ENCODE data around the gene OSBPL6. TPM values are rescaled to one million over a fixed set of nuclear protein-coding genes. Genes with fewer than 3 reads are reported as not detected.

Gene OSBPL6
- total and polyA plus RNA-seq, 11 donors, result 1.2 to 9.6 (median 4.2) TPM

DNA sequence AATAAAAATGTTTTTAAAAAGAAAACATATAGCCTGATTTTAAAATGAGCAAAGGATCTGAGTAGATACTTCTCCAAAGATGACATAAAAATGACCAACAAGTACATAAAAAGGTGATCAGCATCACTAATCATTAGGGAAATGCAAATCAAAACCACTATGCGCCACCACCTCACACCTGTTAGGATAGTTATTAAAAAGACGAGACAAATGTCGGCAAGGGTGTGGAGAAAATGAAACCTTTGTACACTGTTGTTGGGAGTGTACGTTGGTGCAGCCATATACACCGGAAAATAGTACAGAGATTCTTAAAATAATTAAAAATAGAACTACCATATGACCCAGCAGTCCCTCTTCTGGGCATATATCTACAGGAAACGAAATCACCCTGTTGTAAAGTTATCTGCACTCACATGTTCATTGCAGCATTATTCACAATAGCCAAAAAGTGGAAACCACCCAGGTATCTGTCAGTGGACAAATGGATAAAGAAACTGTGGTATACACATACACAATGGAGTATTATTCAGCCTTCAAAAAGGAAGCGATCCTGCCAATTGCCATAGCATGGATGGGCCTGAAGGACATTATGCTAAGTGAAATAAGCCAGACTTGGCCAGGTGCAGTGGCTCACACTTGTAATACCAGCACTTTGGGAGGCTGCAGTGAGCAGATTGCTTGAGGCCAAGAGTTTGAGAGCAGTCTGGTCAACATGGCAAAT lies 165.0 kb downstream of the OSBPL6 start:
- no peak for ATAC-seq
- intact Hi-C loops (cut with DNase I), result no loop called here

GRCh38 chr2:178361588-178361987 lies 167.3 kb downstream of the OSBPL6 start:
- Histone ChIP-seq H3K4me3 (no peak overlapping the region), H3K36me3 (peaks cover 0 to 13% (median 0%) of the 10 kb centered on the region in 9 donors), H3K9me3 (peaks cover 0 to 32% (median 5%) of the 10 kb centered on the region in 12 donors), H3K27ac (no peak overlapping the region), H3K27me3 (no peaks in the 10 kb centered on the region), H3K4me1 (no peaks in the 10 kb centered on the region)
- WGBS, 4 donors, result 94 to 99% (median 95%) methylated on average over 4 of the region's 4 CpGs
- ATAC-seq (no peak), DNase-seq (no peak)
- intact Hi-C loops (cut with DNase I), result no loop called here
- TF ChIP-seq CTCF (IDR thresholded peaks at IDR 0.05) (no peak), POLR2A (IDR thresholded peaks at IDR 0.05) (no peak)

More for the DNA sequence above, 165.0 kb downstream of the OSBPL6 start:
- WGBS, 4 donors, result 80 to 93% (median 85%) methylated on average over 7 of the region's 7 CpGs
- DNase-seq, result no peak
- H3K36me3 ChIP-seq, result peaks cover 0 to 13% (median 0%) of the 10 kb centered on the region in 9 donors
- H3K9me3 ChIP-seq, result peaks cover 0 to 35% (median 6%) of the 10 kb centered on the region in 12 donors
- no peaks in the 10 kb centered on the region for H3K27me3 ChIP-seq
- H3K4me1 ChIP-seq, result no peaks in the 10 kb centered on the region
- H3K4me3 ChIP-seq, result no peak overlapping the region
- H3K27ac ChIP-seq, result no peak overlapping the region
- TF ChIP-seq CTCF (IDR thresholded peaks at IDR 0.05) (no peak), POLR2A (IDR thresholded peaks at IDR 0.05) (no peak)

GRCh38 chr2:178363252-178363651 lies 168.9 kb downstream of the OSBPL6 start:
- intact Hi-C loops (cut with DNase I), result no loop called here
- WGBS, 4 donors, result 82 to 89% (median 86%) methylated on average over 7 of the region's 7 CpGs
- no peak for DNase-seq
- ATAC-seq, result peak in 1 of 4 donors; percentile 28
- Histone ChIP-seq H3K9me3 (peaks cover 0 to 15% (median 1%) of the 10 kb centered on the region in 12 donors), H3K27ac (no peak overlapping the region), H3K4me3 (no peak overlapping the region), H3K36me3 (peaks cover 0 to 13% (median 0%) of the 10 kb centered on the region in 9 donors), H3K4me1 (no peaks in the 10 kb centered on the region), H3K27me3 (no peaks in the 10 kb centered on the region)
- TF ChIP-seq POLR2A (IDR thresholded peaks at IDR 0.05) (no peak), CTCF (IDR thresholded peaks at IDR 0.05) (no peak)

DNA sequence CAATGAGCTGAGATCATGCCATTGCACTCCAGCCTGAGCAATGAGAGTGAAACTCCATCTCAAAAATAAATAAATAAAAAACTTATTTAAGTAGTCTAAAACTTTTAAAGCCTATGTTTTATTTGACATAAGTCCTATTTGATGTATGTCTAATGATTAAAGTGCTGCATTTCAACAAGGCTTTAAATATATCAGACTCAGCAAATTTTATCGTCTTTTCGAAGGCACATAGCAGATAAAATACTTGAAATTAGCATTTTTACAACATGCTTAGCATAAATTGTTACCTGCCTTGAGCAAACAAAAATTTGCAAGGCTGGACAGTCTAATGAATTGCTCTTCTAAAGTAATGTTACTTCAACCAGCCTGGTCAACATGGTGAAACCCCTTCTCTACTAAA lies 170.8 kb downstream of the OSBPL6 start:
- WGBS, 4 donors, result 84 to 87% (median 85%) methylated on average over 2 of the region's 2 CpGs
- Histone ChIP-seq H3K36me3 (peaks cover 0 to 13% (median 0%) of the 10 kb centered on the region in 9 donors), H3K27ac (no peak overlapping the region), H3K4me3 (no peak overlapping the region), H3K27me3 (no peaks in the 10 kb centered on the region), H3K4me1 (no peaks in the 10 kb centered on the region), H3K9me3 (no peaks in the 10 kb centered on the region)
- intact Hi-C loops (cut with DNase I), result no loop called here
- ATAC-seq (no peak), DNase-seq (no peak)
- no peak for TF ChIP-seq CTCF (IDR thresholded peaks at IDR 0.05)

All from heart left ventricle (tissue), 16 donors.